Panc1 (cell line): ENCODE measurements around the gene NUSAP1.

Experiments used
- POLR2AphosphoS5 ChIP-seq: IDR thresholded peaks from 2 replicates; pipeline ENCODE4 v1.6.1; 2012; ENCODE audit warnings: mild to moderate bottlenecking, low read depth, low read length, moderate library complexity
- SIN3A ChIP-seq: IDR thresholded peaks from 2 replicates; pipeline ENCODE4 v1.6.1; 2012; ENCODE audit warnings: low read depth, mild to moderate bottlenecking, low read length, moderate library complexity, borderline replicate concordance; ENCODE audit not compliant: insufficient read depth
- TCF7L2 ChIP-seq: IDR thresholded peaks from 2 replicates; pipeline ENCODE4 v1.6.1; 2011; ENCODE audit warnings: mild to moderate bottlenecking, low read depth, low read length, inconsistent platforms
- TF ChIP-seq, protein P1 (sequence below): fragments of 450-650 bp; IDR thresholded peaks from 2 replicates; pipeline ENCODE4 v1.5.1; 2017; ENCODE audit warnings: mild to moderate bottlenecking
- TF ChIP-seq, protein P2 (sequence below), 2 experiments: IDR thresholded peaks; 2 replicates each; pipeline ENCODE4 v1.6.1; 2011 to 2012; ENCODE audit warnings: low read depth in 2 of 2, control low read depth in 1 of 2, low read length in 1 of 2, mild to moderate bottlenecking in 1 of 2, moderate library complexity in 1 of 2; ENCODE audit not compliant: insufficient read depth in 1 of 2

DNA sequence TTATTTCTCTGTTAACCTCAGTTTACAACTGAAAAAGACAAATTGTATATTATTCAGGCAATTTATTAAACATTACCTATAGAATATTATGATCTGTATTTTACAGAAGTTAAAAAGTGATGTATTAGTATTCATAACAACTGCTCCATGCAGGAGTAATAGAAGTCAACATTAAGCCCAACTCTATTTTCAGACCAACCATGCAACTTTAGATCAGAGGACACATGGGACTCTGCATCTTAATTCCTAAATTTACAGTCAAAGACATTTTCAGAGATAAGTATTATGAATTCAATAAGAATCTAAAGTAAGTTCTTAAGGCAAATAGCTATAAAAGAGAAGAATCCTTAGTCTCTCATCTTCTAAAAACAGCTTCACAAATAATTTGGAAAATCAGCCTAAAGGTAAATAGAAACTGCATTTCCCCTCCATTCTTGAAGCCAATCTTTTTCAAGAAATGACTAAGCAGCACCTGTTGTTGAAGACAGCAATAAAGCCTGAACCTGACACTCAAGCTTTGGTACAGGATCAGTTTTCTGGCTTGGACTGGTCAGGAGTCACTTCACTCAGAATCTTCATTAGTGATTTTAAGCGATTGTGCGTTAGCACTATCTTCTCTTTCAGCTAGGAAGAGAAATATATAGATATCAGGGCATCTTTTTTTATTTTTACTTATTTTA is 23.3 kb upstream of the NUSAP1 start:
- TF ChIP-seq, protein P1, sequence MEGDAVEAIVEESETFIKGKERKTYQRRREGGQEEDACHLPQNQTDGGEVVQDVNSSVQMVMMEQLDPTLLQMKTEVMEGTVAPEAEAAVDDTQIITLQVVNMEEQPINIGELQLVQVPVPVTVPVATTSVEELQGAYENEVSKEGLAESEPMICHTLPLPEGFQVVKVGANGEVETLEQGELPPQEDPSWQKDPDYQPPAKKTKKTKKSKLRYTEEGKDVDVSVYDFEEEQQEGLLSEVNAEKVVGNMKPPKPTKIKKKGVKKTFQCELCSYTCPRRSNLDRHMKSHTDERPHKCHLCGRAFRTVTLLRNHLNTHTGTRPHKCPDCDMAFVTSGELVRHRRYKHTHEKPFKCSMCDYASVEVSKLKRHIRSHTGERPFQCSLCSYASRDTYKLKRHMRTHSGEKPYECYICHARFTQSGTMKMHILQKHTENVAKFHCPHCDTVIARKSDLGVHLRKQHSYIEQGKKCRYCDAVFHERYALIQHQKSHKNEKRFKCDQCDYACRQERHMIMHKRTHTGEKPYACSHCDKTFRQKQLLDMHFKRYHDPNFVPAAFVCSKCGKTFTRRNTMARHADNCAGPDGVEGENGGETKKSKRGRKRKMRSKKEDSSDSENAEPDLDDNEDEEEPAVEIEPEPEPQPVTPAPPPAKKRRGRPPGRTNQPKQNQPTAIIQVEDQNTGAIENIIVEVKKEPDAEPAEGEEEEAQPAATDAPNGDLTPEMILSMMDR, result no peak
- TF ChIP-seq SIN3A, result no peak
- TF ChIP-seq, protein P2, sequence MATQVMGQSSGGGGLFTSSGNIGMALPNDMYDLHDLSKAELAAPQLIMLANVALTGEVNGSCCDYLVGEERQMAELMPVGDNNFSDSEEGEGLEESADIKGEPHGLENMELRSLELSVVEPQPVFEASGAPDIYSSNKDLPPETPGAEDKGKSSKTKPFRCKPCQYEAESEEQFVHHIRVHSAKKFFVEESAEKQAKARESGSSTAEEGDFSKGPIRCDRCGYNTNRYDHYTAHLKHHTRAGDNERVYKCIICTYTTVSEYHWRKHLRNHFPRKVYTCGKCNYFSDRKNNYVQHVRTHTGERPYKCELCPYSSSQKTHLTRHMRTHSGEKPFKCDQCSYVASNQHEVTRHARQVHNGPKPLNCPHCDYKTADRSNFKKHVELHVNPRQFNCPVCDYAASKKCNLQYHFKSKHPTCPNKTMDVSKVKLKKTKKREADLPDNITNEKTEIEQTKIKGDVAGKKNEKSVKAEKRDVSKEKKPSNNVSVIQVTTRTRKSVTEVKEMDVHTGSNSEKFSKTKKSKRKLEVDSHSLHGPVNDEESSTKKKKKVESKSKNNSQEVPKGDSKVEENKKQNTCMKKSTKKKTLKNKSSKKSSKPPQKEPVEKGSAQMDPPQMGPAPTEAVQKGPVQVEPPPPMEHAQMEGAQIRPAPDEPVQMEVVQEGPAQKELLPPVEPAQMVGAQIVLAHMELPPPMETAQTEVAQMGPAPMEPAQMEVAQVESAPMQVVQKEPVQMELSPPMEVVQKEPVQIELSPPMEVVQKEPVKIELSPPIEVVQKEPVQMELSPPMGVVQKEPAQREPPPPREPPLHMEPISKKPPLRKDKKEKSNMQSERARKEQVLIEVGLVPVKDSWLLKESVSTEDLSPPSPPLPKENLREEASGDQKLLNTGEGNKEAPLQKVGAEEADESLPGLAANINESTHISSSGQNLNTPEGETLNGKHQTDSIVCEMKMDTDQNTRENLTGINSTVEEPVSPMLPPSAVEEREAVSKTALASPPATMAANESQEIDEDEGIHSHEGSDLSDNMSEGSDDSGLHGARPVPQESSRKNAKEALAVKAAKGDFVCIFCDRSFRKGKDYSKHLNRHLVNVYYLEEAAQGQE (IDR thresholded peaks at IDR 0.05; ENCODE audit: insufficient read depth in 1 of 2, low read depth in 2 of 2, low read length in 1 of 2), result no peak
- no peak for TF ChIP-seq POLR2AphosphoS5
- no peak for TF ChIP-seq TCF7L2
